SU-DHL-6 (cell line): ENCODE data around the gene HOXB6.

ENCODE experiments used
- EZH2phosphoT487 ChIP-seq: fragments of 200-600 bp; sonication (generic), shearing (Covaris generic); conservative IDR thresholded peaks from 2 replicates; pipeline ENCODE4 v1.6.1; 2018; ENCODE audit warnings: mild to moderate bottlenecking, antibody characterized with exemption, low read length, moderate library complexity, mixed read lengths
- TF ChIP-seq, protein P1 (sequence below): fragments of 200-600 bp; sonication (generic); IDR thresholded peaks from one replicate; pipeline ENCODE4 v1.5.1; 2017; ENCODE audit warnings: antibody characterized with exemption, mild to moderate bottlenecking, low read length, moderate library complexity; ENCODE audit not compliant: insufficient read depth, poor library complexity, severe bottlenecking

DNA sequence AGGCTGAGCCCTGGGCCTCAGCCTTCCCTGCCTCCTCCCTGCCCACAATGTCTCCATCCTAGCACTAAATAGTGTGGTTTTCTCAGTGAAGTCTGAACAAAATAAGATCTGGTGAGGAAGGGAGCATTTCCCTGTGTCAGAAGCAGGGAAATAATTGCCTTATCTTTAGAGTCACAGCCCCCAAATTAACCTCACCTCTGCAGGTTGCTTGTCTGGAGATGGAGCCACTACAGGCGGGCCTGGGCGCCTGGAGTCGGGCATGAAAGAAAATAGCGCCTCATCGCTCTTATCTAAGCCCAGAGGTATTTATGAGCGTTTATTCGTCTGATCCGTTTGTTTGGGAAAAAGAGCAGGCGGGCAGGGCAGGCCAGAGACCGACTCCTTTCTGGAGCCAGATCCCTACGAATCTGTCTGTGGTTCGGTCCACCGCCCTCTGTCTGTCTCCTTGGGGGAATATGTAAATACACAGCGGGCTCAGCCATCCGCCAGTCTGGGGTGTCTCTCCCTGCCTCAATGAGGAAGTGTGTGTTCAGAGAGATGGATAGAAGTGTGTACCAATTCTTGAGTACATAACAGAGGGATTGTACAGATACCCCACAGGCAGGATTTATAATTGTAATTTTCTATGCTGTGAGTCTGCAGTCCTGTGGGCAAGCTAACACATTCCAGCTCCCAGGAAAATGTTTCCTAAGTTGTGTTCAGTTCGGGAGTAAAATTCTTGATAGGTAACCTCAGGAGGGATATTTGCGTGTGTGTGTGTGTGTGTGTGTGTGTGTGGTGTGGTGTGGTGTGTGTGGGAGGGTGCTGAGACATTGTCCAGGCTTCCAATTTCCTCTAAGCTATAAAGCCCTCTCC, 4.3 kb downstream of the HOXB6 start:
- TF ChIP-seq, protein P1, sequence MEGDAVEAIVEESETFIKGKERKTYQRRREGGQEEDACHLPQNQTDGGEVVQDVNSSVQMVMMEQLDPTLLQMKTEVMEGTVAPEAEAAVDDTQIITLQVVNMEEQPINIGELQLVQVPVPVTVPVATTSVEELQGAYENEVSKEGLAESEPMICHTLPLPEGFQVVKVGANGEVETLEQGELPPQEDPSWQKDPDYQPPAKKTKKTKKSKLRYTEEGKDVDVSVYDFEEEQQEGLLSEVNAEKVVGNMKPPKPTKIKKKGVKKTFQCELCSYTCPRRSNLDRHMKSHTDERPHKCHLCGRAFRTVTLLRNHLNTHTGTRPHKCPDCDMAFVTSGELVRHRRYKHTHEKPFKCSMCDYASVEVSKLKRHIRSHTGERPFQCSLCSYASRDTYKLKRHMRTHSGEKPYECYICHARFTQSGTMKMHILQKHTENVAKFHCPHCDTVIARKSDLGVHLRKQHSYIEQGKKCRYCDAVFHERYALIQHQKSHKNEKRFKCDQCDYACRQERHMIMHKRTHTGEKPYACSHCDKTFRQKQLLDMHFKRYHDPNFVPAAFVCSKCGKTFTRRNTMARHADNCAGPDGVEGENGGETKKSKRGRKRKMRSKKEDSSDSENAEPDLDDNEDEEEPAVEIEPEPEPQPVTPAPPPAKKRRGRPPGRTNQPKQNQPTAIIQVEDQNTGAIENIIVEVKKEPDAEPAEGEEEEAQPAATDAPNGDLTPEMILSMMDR: no peak
- TF ChIP-seq EZH2phosphoT487: no peak
